Activated T-cell treated with anti-CD3 and anti-CD28 coated beads, Interleukin-2, amount 50 U/mL, for 48 hours (primary cell): ENCODE data around the gene TAOK2.
"Not testable (repeated sequence)": the region's sequence is repeated elsewhere in the genome, so short reads cannot be mapped to it uniquely, and the experiment has no call there.

Source experiments
- DNase-seq, 2 experiments: peaks; one replicate each; pipeline ENCODE4 v3.0.0-alpha.2; 2020

TAOK2 gene

DNA sequence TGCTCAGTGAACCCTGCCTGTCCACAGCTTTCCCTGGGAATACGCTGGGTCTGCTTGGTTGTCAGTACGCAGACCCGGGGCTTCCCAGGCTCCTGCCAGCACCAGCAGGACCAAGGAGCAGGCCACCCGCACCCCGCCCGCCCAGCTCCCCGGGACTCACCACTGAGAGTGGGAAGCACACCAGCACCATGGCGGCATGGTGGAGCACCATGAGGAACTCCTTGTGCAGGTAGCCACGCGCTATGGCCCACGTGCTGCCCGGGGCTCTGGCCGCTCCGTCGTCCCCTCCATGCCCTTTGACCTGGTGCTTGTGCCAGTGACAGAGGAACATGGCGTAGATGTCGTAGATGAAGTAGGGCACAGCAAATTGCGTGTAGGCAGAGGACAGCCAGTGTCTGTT lies 52.8 kb downstream of the TAOK2 start:
- DNase-seq, result no peak

DNA sequence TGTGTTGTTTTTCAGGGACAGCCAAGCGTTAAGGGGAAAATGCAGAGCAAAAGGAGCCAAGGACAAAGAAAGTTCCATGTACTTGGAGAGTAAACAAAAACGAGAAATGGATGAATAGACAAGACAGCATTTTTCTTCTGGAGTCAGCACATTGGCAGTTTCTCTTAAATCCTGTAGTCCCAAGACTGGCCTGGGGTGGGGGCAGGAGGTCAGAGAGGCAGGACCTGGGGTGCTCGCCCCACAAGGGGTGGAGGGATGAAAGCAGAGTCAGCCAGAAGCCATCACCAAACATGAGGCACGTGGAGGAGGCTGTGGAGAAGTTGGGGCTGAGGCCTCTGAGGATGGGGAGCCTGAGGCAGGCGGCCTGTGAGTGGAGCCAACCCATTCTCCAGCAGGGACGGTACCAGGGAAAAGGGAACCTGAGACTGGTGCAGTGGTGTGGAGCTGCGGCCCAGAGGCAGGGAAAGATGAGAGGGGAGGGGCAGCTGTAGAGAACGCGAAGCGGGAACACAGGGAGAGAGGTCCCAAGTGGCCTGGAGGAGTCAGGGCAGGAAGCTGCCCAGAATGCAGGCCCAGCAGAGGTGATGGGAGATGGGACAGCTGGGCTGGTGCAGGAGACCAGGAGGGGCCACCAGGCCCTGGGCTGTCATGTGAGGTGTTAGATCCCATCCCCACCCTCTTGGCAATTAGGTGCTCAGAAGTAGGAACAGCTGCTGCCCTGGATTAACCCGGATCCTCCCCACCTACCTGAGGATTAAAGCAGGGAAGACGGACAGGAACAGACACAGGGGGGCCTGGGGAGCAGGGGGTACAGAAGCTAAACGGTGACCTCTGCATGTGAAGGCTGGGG lies 54.1 kb downstream of the TAOK2 start:
- no peak for DNase-seq

DNA sequence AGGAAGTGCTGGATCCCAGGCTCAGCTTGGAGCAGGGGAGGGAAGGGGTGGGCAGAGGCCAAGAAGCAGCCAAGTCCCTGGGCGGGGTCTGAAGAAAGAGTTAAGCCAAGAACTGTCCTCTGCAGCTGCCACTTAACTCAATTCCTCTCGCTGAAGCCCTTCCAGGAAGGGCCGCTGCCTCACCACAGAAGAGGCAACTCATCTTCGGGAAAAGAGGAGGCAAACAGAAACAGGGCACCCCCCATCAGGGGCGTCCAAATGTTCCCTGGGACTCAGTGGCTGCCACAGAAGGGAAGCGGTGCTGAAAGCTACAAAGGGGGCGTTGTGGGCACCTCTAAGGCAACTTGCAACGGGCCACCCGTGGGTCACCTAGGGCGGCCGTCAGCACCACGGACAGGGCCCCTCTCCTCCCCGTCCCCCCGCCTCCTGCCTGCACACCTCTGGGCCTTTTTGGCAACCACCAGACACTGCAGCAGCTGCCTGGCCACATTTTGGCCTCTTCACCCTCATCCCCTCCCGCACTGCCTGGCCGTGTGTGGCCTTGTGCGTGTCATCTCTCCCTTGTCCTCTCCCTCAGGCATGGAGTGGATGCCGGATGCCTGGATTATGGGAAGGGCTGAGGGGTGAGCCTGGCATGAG lies 54.9 kb downstream of the TAOK2 start:
- DNase-seq, result peak; percentile 40 to 52

DNA sequence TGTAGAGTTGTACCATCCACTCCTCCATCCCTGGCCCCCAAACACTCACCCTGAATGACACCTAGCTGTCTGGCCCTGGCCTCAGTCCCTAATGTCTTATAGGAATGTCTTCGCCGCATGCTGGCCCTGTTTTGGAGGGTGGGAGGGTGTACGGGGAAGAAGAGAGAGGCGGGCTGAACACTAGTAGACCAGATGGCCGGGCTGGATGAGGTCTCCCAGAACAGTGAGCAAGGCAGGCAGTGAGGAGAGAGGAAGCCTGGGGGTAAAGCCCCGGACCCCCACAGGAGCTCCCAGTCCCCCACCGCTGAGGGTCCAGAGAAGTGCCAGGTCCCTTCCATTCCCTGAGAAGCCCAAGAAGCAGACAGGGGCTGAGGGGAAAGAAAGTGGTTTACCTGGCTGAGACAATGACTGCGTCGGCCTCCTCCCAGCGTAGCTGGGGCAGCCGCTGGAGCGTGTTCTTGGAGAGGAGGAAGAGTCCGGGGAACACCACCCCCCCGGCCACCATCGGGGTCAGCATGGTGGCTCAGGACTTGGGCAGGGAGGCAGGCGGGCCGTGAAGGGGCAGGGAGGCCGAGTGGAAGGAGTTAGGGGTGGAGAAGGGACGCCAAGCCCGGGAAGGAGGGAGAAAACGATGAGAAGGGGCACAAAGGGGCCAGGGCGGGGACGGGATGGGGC lies 56.5 kb downstream of the TAOK2 start:
- no peak for DNase-seq

DNA sequence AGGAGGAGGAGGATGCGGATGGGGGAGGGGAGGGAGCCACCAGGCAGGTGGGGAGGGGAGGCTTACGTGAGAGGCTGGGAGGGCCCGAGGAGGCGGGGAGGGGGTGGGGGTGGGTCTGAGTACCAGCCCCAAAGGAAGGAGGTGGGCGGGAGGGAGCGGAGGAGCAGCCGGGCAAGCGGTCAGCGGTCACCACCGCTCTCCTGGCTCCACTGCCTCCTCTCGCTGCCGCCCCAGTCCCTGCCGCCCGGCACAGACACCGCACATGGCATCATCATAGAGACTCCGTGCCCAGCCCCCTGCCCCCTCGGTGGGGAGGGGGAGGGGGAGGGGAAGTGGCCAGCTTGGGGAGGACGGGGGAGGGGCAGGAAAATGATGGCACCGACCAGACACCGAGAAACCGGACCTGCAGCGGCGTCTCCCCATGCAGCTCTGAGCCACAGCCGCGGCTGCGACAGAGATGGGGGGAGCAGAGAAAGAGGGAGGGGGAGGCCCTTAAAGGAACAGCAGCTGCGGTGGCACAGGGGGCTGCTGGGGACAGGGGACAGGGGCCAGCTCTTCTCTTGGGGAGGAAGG lies 57.3 kb downstream of the TAOK2 start, which contains the start of gene TLCD3B:
TLCD3B (minus strand) TSS at position 431 of the 573 bp plus-strand sequence. CDS start 744 bp downstream, outside the sequence.
- no peak for DNase-seq

DNA sequence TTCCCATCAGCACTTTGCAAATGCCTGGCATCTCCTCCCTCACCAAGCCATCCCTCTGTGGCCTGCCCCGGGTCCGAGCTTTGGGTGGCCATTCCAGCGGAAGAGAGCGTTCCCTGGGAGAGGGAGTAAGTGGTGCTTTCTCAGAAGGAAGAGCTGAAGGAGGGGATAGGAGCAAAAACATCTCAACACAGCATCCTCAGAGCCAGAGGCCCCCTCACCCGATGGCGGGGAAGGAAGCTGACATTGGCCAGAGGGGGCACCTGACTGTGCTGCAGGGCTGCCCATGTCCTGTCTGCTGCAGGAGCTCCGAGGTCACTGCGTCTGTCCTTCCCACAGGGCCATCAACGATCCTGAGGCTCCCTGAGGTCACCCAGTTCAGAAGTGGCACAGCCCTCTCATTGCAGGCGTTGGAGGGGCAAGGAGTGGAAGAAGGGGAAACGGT lies 57.8 kb downstream of the TAOK2 start:
- DNase-seq, result no peak

DNA sequence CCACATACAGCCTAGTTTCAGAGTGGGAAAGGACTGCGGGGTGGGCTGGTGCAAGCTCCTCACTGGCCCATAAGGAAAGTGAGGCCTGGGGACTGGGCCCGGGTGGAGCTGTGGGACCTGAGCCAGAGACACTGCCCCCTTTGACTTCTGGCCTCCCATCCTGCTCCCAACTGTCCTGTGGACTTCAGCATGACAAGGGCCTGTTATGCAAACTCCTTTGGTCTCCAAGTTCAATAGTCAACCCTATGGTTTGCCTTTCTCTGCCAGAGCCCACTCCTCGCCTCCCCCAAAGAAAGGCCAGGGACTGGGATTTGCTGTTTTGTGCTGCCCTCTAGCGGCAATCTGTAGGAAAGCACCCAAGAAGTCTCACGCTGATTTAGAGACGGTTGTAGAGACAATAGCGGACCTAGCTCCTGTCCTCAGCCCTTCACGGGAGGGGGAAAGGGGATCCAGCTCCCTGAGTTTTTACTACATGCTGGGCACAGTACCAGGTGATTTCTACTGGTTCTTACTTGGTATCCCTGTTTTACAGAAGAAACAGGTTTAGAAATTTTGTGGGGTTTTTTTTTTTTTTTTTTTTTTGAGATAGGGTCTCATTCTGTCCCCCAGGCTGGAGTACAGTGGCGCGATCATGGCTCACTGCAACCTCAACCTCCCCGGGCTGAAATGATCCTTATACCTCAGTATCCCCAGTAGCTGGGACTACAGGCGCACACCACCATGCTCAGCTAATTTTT lies 58.6 kb downstream of the TAOK2 start:
- DNase-seq, result peak; percentile 80 to 82

DNA sequence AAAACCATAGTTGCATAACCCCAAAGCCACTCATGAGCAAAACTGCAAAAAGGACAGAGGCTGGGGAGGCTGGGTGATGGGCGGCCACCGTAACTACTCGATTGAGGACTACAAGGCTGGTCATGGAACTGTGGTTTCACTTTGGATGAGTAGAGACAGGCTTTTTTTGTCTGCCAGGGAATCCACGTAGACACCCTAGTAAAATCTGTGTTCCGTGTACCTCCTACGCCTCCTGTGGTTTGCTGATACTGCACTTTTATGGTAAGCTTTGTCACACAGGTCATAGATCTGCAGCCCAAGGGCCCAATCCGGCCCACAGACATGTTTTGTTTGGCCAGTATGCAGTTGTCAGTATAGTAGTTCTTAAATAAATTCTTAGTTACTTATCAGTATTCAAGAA lies 59.6 kb downstream of the TAOK2 start:
- peak in 1 of 2 experiments; percentile 40 for DNase-seq

DNA sequence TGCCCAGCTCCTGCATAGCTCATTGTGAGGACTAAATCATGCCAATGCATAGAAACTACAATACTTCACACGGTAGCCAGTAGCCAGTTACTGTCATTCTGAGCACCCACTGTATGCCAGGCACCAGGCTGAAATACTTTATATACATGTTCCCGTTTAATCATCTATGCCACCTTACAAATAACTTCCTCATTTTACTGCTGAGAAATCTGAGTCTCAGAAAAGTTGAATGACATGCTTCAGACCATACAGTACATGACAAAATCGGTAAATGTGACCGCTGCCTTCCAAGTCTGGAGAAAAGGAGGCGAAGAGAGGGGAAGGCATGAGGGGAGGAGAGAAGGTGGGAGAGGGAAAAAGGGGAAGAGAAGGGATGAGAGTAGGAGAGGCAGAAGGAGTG lies 66.6 kb downstream of the TAOK2 start:
- DNase-seq, result no peak

DNA sequence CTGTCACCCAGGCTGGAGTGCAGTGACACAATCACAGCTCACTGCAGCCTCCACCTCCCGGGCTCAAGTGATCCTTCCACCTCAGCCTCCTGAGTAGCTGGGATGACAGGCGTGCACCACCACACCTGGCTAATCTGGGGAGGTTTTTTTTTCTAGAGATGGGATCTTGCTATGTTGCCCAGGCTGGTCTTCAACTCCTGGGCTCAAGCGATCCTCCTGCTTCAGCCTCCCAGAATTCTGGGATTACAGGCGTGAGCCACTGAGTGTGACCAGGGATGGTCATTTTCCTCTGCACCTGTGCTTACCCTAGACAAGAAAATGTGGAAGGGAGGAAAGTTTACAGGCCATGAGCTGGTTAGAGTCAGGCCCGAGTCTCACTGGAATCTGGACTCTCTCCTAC lies 67.0 kb downstream of the TAOK2 start:
- DNase-seq, result not testable (repeated sequence)

DNA sequence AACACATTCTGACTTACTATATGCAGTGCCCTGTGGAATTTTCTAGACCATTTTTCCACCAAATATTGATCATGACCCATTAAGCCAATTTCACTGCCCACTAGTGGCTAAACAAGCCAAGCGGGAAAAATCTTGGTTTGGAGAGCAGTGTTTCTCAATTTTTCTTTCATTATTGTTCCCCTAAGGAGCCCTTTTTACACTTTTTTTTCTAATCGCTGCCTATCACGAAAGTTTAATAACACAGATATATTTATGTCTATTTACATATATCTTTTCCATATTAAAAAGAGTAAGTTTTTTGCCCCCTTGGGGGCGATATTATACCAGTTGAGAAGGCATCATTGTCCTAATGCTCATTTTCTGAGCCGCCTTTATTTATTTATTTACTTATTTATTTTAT lies 68.2 kb downstream of the TAOK2 start:
- DNase-seq, result no peak
